Cardiac septum (tissue), 1 donor: ENCODE measurements around the gene CD274. TPM values are rescaled to one million over a fixed set of nuclear protein-coding genes. Genes with fewer than 3 reads are reported as not detected.
"Not testable (repeated sequence)": the region's sequence is repeated elsewhere in the genome, so short reads cannot be mapped to it uniquely, and the experiment has no call there.

Experiments
- DNase-seq: peaks from one replicate; pipeline ENCODE4 v3.0.0-alpha.2; 2020; ENCODE audit warnings: low spot score
- intact Hi-C: fragments of 100-400 bp; cut with DNase I; formaldehyde crosslinking; loops from one replicate; pipeline ENCODE4 v1.14.0; 2022
- long read RNA-seq: library from polyadenylated mRNA; unstranded; transcript quantifications from one replicate; pipeline ENCODE4 v2.0.0, GENCODE V29; 2021
- total RNA-seq: library from RNA; stranded (reverse); fragmentation: NEBNext Ultra II Directional; extraction: Animal tissue kit (Norgen Biotek cat#: 25700); gene quantifications from one replicate; pipeline ENCODE4 v1.2.1, GENCODE V29; 2021
- donor health status: DM: no; HTN: no; CAD: no.

CD274 gene
- 17.9 TPM for total RNA-seq
- long read RNA-seq, transcript CD274-202 (7 exons, 3,644 nt) = major isoform, 11 of 20 reads
- long read RNA-seq, partial matches to known transcripts = 1 of 20 reads
- long read RNA-seq, other reads (novel, unspliced or antisense) = 8 of 20 reads

- intact Hi-C loops = loop anchor here (2.0 to 5.0 kb wide), 2 partner anchors 52 to 140 kb away; no protein-coding TSS in a partner anchor
- DNase-seq = peak; percentile 96
Observed at GRCh38 chr9:5450359-5451091, at the start of gene CD274. Gene CD274 (plus strand): TSS chr9:5450542. CDS start chr9:5456114, 5,572 bp downstream.

GRCh38 chr9:5402217-5402616, 48.1 kb upstream of the CD274 start:
- intact Hi-C loops = no loop called here
- no peak for DNase-seq

GRCh38 chr9:5408596-5408995, 41.7 kb upstream of the CD274 start:
- intact Hi-C loops = no loop called here
- DNase-seq = no peak

GRCh38 chr9:5416953-5417352, 33.4 kb upstream of the CD274 start:
- no peak for DNase-seq
- intact Hi-C loops = no loop called here

- no peak for DNase-seq
- intact Hi-C loops = no loop called here
Observed at GRCh38 chr9:5418481-5418880, 31.9 kb upstream of the CD274 start.

- no peak for DNase-seq
- intact Hi-C loops = loop anchor here (10.0 kb wide), 1 partner anchor 665 kb away; no protein-coding TSS in a partner anchor
Observed at GRCh38 chr9:5419987-5420386, 30.4 kb upstream of the CD274 start.

GRCh38 chr9:5421163-5421562, 29.2 kb upstream of the CD274 start:
- intact Hi-C loops = loop anchor here (10.0 kb wide), 1 partner anchor 666 kb away; no protein-coding TSS in a partner anchor
- DNase-seq = no peak

- no peak for DNase-seq
- intact Hi-C loops = loop anchor here (10.0 kb wide), 1 partner anchor 667 kb away; no protein-coding TSS in a partner anchor
Observed at GRCh38 chr9:5422276-5422675, 28.1 kb upstream of the CD274 start.

- intact Hi-C loops = loop anchor here (5.0 to 10.0 kb wide), 2 partner anchors 238 to 670 kb away; partner anchors contain the start of gene INSL6
- DNase-seq = no peak
Observed at GRCh38 chr9:5425006-5425628, 25.2 kb upstream of the CD274 start.

GRCh38 chr9:5427005-5427404, 23.3 kb upstream of the CD274 start:
- DNase-seq = no peak
- intact Hi-C loops = loop anchor here (5.0 to 10.0 kb wide), 2 partner anchors 240 to 672 kb away; partner anchors contain the start of gene INSL6

GRCh38 chr9:5428172-5428571, 22.2 kb upstream of the CD274 start:
- DNase-seq = no peak
- intact Hi-C loops = loop anchor here (5.0 to 10.0 kb wide), 2 partner anchors 241 to 673 kb away; partner anchors contain the start of gene INSL6

GRCh38 chr9:5428794-5429528, 21.4 kb upstream of the CD274 start:
- intact Hi-C loops = loop anchor here (5.0 to 10.0 kb wide), 2 partner anchors 242 to 674 kb away; partner anchors contain the start of gene INSL6
- no peak for DNase-seq

GRCh38 chr9:5429873-5430564, 20.3 kb upstream of the CD274 start:
- no peak for DNase-seq
- intact Hi-C loops = loop anchor here (5.0 to 10.0 kb wide), 2 partner anchors 243 to 675 kb away; partner anchors contain the start of gene INSL6

GRCh38 chr9:5430912-5431311, 19.4 kb upstream of the CD274 start:
- DNase-seq = no peak
- intact Hi-C loops = no loop called here

- intact Hi-C loops, DNase-seq: not testable (repeated sequence)
Observed at GRCh38 chr9:5432890-5433289, 17.5 kb upstream of the CD274 start.

GRCh38 chr9:5433328-5433727, 17.0 kb upstream of the CD274 start:
- DNase-seq, intact Hi-C loops: not testable (repeated sequence)

- intact Hi-C loops = not testable (repeated sequence)
Observed at GRCh38 chr9:5433841-5434810, 16.2 kb upstream of the CD274 start.

GRCh38 chr9:5435912-5436311, 14.4 kb upstream of the CD274 start:
- intact Hi-C loops = no loop called here
- DNase-seq = no peak

More at GRCh38 chr9:5433841-5434810, 16.2 kb upstream of the CD274 start:
- DNase-seq = not testable (repeated sequence)
